Measurements from ENCODE around the gene NOL4L.
A peak's percentile ranks its signal among the peaks of the same experiment; 100 is the strongest.

The NOL4L gene

GRCh38 chr20:32437391-32438074 is 147.6 kb downstream of the NOL4L start:
- peak; percentile 42 for TF ChIP-seq CTCF (conservative IDR thresholded peaks at IDR 0.05; ENCODE audit: low read depth, low read length)
- DNase-seq (ENCODE audit: low read depth) = no peak
- no peak overlapping the region for H3K4me3 ChIP-seq (ENCODE audit: low read length)

DNA sequence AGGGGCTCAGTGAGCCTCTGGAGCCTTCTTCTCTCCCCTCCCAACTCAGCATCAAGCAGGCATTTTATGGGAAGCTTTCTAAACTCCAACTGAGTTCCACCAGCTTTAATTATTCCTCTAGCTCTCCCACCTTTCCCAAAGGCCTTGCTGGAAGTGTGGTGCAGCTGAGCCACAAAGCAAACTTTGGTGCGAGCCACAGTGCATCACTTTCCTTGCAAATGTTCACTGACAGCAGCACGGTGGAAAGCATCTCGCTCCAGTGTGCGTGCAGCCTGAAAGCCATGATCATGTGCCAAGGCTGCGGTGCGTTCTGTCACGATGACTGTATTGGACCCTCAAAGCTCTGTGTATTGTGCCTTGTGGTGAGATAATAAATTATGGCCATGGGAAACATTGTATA is 148.2 kb downstream of the NOL4L start:
- no peak for TF ChIP-seq CTCF (conservative IDR thresholded peaks at IDR 0.05; ENCODE audit: low read depth, low read length)
- H3K4me3 ChIP-seq (ENCODE audit: low read length) = no peak overlapping the region
- DNase-seq (ENCODE audit: low read depth) = no peak

DNA sequence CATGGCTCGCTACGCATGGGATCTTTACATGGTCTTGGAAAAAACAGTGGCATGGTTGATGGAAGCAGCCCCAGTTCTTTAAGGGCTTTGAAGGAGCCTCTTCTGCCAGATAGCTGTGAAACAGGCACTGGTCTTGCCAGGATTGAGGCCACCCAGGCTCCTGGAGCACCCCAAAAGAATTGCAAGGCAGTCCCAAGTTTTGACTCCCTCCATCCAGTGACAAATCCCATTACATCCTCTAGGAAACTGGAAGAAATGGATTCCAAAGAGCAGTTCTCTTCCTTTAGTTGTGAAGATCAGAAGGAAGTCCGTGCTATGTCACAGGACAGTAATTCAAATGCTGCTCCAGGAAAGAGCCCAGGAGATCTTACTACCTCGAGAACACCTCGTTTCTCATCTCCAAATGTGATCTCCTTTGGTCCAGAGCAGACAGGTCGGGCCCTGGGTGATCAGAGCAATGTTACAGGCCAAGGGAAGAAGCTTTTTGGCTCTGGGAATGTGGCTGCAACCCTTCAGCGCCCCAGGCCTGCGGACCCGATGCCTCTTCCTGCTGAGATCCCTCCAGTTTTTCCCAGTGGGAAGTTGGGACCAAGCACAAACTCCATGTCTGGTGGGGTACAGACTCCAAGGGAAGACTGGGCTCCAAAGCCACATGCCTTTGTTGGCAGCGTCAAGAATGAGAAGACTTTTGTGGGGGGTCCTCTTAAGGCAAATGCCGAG is 148.8 kb downstream of the NOL4L start:
- no peak for TF ChIP-seq CTCF (conservative IDR thresholded peaks at IDR 0.05; ENCODE audit: low read depth, low read length)
- no peak overlapping the region for H3K4me3 ChIP-seq (ENCODE audit: low read length)
- DNase-seq (ENCODE audit: low read depth) = no peak

- no peak for TF ChIP-seq CTCF (conservative IDR thresholded peaks at IDR 0.05; ENCODE audit: low read depth, low read length)
- DNase-seq (ENCODE audit: low read depth) = no peak
- H3K4me3 ChIP-seq (ENCODE audit: low read length) = no peak overlapping the region
Measured at GRCh38 chr20:32435449-32436107, 149.6 kb downstream of the NOL4L start.

- H3K4me3 ChIP-seq (ENCODE audit: low read length) = no peak overlapping the region
Measured at GRCh38 chr20:32434434-32434833, 150.7 kb downstream of the NOL4L start.

DNA sequence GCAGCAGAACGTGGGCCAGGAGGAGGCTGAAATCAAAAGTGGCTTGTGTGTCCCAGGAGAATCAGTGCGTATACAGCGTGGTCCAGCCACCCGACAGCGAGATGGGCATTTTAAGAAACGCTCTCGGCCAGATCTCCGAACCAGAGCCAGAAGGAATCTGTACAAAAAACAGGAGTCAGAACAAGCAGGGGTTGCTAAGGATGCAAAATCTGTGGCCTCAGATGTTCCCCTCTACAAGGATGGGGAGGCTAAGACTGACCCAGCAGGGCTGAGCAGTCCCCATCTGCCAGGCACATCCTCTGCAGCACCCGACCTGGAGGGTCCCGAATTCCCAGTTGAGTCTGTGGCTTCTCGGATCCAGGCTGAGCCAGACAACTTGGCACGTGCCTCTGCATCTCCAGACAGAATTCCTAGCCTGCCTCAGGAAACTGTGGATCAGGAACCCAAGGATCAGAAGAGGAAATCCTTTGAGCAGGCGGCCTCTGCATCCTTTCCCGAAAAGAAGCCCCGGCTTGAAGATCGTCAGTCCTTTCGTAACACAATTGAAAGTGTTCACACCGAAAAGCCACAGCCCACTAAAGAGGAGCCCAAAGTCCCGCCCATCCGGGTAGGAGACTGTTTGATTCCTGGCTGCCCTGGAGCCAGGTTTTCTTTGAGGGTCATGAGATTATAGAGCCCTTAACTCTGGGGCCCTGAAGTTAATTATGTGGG is 151.7 kb downstream of the NOL4L start:
- no peak for TF ChIP-seq CTCF (conservative IDR thresholded peaks at IDR 0.05; ENCODE audit: low read depth, low read length)
- no peak for DNase-seq (ENCODE audit: low read depth)
- no peak overlapping the region for H3K4me3 ChIP-seq (ENCODE audit: low read length)

More at GRCh38 chr20:32434434-32434833, 150.7 kb downstream of the NOL4L start:
- TF ChIP-seq CTCF (conservative IDR thresholded peaks at IDR 0.05; ENCODE audit: low read depth, low read length) = no peak
- no peak for DNase-seq (ENCODE audit: low read depth)
